Bronchial epithelial cell (primary cell): ENCODE data around the gene ST6GALNAC6. TPM values are rescaled to one million over a fixed set of nuclear protein-coding genes. Genes with fewer than 3 reads are reported as not detected.

Experiments
- DNase-seq: peaks from one replicate; pipeline ENCODE4 v3.0.0-alpha.2; 2010; ENCODE audit warnings: low read depth
- FAIRE-seq: peaks from 2 replicates; lab custom pipeline; 2011; peaks lifted over from hg19 to GRCh38; lab: Jason Lieb, UNC
- H3K27me3 ChIP-seq: 2 replicates; pipeline ENCODE4 v1.5.1; 2011; ENCODE audit warnings: low read length; ENCODE audit not compliant: control insufficient read depth, insufficient read depth
- H3K36me3 ChIP-seq: 2 replicates; pipeline ENCODE4 v1.5.1; 2011; ENCODE audit warnings: low read length; ENCODE audit not compliant: control insufficient read depth, insufficient read depth
- H3K4me3 ChIP-seq: 2 replicates; pipeline ENCODE4 v1.5.1; 2011; ENCODE audit warnings: mild to moderate bottlenecking, low read depth, low read length, control low read depth
- CTCF ChIP-seq: IDR thresholded peaks from 2 replicates; pipeline ENCODE4 v1.5.1; 2011; ENCODE audit warnings: mild to moderate bottlenecking, moderate library complexity, low read length, control low read depth, inconsistent platforms; ENCODE audit not compliant: insufficient read depth, severe bottlenecking
- total RNA-seq: library from RNA; depleted of rRNA; stranded (reverse); fragments of >200 nt; gene quantifications from 2 replicates; pipeline ENCODE4 v1.2.1, GENCODE V29; 2014

ST6GALNAC6 gene
- total RNA-seq, 1 donor from 2014 or later = 18.4 TPM

GRCh38 chr9:127890053-127890452, 9.3 kb downstream of the ST6GALNAC6 start:
- DNase-seq (no peak), FAIRE-seq (no peak)
- Histone ChIP-seq H3K4me3 (no peak overlapping the region), H3K27me3 (no peaks in the 10 kb centered on the region), H3K36me3 (peaks cover 36% of the 10 kb centered on the region)
- TF ChIP-seq CTCF = no peak

GRCh38 chr9:127887792-127888191, 11.6 kb downstream of the ST6GALNAC6 start:
- no peak for DNase-seq
- peak; percentile 16 for TF ChIP-seq CTCF
- peak; percentile 98 for FAIRE-seq
- Histone ChIP-seq H3K36me3 (peaks cover 21% of the 10 kb centered on the region), H3K27me3 (no peaks in the 10 kb centered on the region), H3K4me3 (no peak overlapping the region)

- DNase-seq (no peak), FAIRE-seq (no peak)
- Histone ChIP-seq H3K4me3 (no peak overlapping the region), H3K27me3 (no peaks in the 10 kb centered on the region), H3K36me3 (peaks cover 19% of the 10 kb centered on the region)
- no peak for TF ChIP-seq CTCF
Observed at GRCh38 chr9:127886401-127886972, 12.9 kb downstream of the ST6GALNAC6 start.

- Histone ChIP-seq H3K4me3 (no peak overlapping the region), H3K27me3 (no peaks in the 10 kb centered on the region), H3K36me3 (peaks cover 16% of the 10 kb centered on the region)
- FAIRE-seq (no peak), DNase-seq (no peak)
- no peak for TF ChIP-seq CTCF
Observed at GRCh38 chr9:127885508-127886281, 13.7 kb downstream of the ST6GALNAC6 start.

GRCh38 chr9:127884976-127885490, 14.4 kb downstream of the ST6GALNAC6 start:
- FAIRE-seq = no peak
- no peaks in the 10 kb centered on the region for H3K27me3 ChIP-seq
- no peak overlapping the region for H3K4me3 ChIP-seq
- DNase-seq = no peak
- peaks cover 9% of the 10 kb centered on the region for H3K36me3 ChIP-seq
- TF ChIP-seq CTCF = no peak
